ENCODE data around the gene RPS16.
"Not testable (repeated sequence)": the region's sequence is repeated elsewhere in the genome, so short reads cannot be mapped to it uniquely, and the experiment has no call there.

GRCh38 chr19:39479319-39479801 lies 43.6 kb upstream of the RPS16 start:
- not testable (repeated sequence) for TF ChIP-seq POLR2A, CTCF (IDR thresholded peaks at IDR 0.05)
